Stimulated activated CD4-positive, alpha-beta T cell treated with anti-CD3 and anti-CD28 coated beads, Interleukin-15, amount 100 ng/mL, for 1 hour (primary cell): ENCODE measurements around the gene TFG.

ENCODE experiments used
- DNase-seq, 2 donors: peaks; one replicate each; pipeline ENCODE4 v3.0.0-alpha.2; 2020; ENCODE audit warnings: low read depth in 1 of 2, low spot score in 1 of 2

The TFG gene

GRCh38 chr3:100796556-100796955 is 87.3 kb downstream of the TFG start:
- DNase-seq: no peak

- DNase-seq: no peak
Observed at GRCh38 chr3:100798012-100798411, 88.7 kb downstream of the TFG start.
